ENCODE measurements around the gene SPIN1.

SPIN1 gene

DNA sequence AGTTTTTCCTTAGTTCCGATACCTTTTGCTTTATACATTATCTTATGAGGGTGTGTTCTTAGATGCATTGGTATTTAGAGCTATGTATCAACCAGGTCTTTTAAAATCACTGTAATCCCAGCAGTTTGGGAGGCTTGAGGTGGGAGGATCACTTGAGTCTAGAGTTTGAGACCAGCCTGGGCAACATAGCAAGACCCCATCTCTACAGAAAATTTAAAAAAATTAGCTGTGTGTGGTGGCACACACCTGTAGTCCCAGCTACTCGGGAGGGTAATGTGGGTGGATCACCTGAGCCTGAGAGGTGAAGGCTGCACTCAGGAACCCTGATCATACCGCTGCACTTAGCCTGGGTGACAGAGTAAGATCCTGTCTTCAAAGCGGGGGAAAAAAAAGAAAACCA, 15.1 kb downstream of the SPIN1 start:
- H3F3A ChIP-seq (ENCODE audit: insufficient read depth) = no peaks in the 10 kb centered on the region
- peaks cover 95% of the 10 kb centered on the region for H3K79me2 ChIP-seq (ENCODE audit: insufficient read depth, low read length)
- H2AFZ ChIP-seq (ENCODE audit: low read depth, low read length, severe bottlenecking) = no peak overlapping the region
- TF ChIP-seq, protein P1, sequence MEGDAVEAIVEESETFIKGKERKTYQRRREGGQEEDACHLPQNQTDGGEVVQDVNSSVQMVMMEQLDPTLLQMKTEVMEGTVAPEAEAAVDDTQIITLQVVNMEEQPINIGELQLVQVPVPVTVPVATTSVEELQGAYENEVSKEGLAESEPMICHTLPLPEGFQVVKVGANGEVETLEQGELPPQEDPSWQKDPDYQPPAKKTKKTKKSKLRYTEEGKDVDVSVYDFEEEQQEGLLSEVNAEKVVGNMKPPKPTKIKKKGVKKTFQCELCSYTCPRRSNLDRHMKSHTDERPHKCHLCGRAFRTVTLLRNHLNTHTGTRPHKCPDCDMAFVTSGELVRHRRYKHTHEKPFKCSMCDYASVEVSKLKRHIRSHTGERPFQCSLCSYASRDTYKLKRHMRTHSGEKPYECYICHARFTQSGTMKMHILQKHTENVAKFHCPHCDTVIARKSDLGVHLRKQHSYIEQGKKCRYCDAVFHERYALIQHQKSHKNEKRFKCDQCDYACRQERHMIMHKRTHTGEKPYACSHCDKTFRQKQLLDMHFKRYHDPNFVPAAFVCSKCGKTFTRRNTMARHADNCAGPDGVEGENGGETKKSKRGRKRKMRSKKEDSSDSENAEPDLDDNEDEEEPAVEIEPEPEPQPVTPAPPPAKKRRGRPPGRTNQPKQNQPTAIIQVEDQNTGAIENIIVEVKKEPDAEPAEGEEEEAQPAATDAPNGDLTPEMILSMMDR (IDR thresholded peaks at IDR 0.05; ENCODE audit: insufficient read depth, low read length, poor library complexity, severe bottlenecking) = no peak
- no peak for TF ChIP-seq EZH2phosphoT487 (conservative IDR thresholded peaks at IDR 0.05; ENCODE audit: low read length)
- no peaks in the 10 kb centered on the region for H3K27me3 ChIP-seq (ENCODE audit: low read length)
- H3K4me2 ChIP-seq (ENCODE audit: low read depth, low read length, poor library complexity, severe bottlenecking) = no peak overlapping the region
- H4K20me1 ChIP-seq (ENCODE audit: low read depth, low read length) = 0 out of 2 replicates have a peak, but pooled peaks cover 9% of the 10 kb centered on the region
- H3K9ac ChIP-seq (ENCODE audit: low read length) = no peak overlapping the region
- H3K9me2 ChIP-seq (replicated peaks; ENCODE audit: insufficient read depth, low read length) = no peaks in the 10 kb centered on the region
- H3K9me3 ChIP-seq (ENCODE audit: insufficient read depth, low read length) = no peaks in the 10 kb centered on the region
- no peaks in the 10 kb centered on the region for H3K36me3 ChIP-seq (ENCODE audit: low read length)
- no peak overlapping the region for H3K4me3 ChIP-seq (ENCODE audit: insufficient read depth, low read length, poor library complexity, severe bottlenecking)
- no peak overlapping the region for H3K27ac ChIP-seq (ENCODE audit: low read depth, low read length)

DNA sequence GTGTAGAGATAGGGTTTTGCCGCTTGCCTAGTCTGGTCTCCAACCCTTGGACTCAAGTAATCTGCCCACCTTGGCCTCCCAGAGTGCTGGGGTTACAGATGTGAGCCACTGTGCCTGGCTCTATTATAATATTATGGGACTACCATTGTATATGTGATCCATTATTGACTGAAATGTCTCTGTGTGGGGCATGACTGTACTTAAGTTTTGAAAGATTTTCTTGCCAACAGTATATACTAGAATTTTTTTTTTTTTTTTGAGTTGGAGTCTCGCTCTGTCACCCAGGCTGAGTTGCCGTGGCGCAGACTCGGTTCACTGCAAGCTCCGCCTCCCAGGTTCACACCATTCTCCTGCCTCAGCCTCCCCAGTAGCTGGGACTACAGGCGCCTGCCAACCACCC, 17.8 kb downstream of the SPIN1 start:
- Histone ChIP-seq H3K36me3 (ENCODE audit: low read length) (no peaks in the 10 kb centered on the region), H4K20me1 (ENCODE audit: low read depth, low read length) (0 out of 2 replicates have a peak, but pooled peaks cover 6% of the 10 kb centered on the region), H3K9me2 (replicated peaks; ENCODE audit: insufficient read depth, low read length) (no peaks in the 10 kb centered on the region)

DNA sequence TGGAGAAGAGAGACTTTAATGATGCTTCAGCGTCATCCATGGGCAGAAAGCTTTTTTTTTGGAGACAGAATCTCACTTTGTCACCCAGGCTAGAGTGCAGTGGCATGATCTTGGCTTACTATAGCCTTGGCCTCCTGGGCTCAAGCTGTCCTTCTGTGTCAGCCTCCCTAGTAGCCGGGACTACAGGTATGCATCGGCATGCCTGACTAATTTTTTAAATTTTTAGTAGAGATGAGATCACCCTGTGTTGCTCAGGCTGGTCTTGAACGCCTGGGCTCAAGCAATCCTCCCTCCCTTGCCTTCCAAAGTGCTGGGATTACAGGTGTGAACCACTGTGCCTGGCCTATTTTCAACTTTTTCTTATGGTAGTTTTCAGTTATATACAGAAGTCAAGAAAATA, 23.2 kb downstream of the SPIN1 start:
- peaks cover 15% of the 10 kb centered on the region; the same call in 1 of the 2 replicates for H3K9me3 ChIP-seq (ENCODE audit: insufficient read depth, low read length)
- H3K9me2 ChIP-seq (replicated peaks; ENCODE audit: insufficient read depth, low read length) = no peaks in the 10 kb centered on the region
- peaks cover 71% of the 10 kb centered on the region for H3K79me2 ChIP-seq (ENCODE audit: insufficient read depth, low read length)
- no peak overlapping the region for H3K4me3 ChIP-seq (ENCODE audit: insufficient read depth, low read length, poor library complexity, severe bottlenecking)
- H3K27me3 ChIP-seq (ENCODE audit: low read length) = no peaks in the 10 kb centered on the region
- H4K20me1 ChIP-seq (ENCODE audit: low read depth, low read length) = no peaks in the 10 kb centered on the region
- no peaks in the 10 kb centered on the region for H3K36me3 ChIP-seq (ENCODE audit: low read length)
- H3F3A ChIP-seq (ENCODE audit: insufficient read depth) = no peaks in the 10 kb centered on the region
- no peak overlapping the region for H3K9ac ChIP-seq (ENCODE audit: low read length)
- TF ChIP-seq EZH2phosphoT487 (conservative IDR thresholded peaks at IDR 0.05; ENCODE audit: low read length) = no peak
- TF ChIP-seq, protein P1 (IDR thresholded peaks at IDR 0.05; ENCODE audit: insufficient read depth, low read length, poor library complexity, severe bottlenecking) = no peak
- no peak overlapping the region for H3K4me2 ChIP-seq (ENCODE audit: low read depth, low read length, poor library complexity, severe bottlenecking)
- H3K27ac ChIP-seq (ENCODE audit: low read depth, low read length) = no peak overlapping the region
- no peak overlapping the region for H2AFZ ChIP-seq (ENCODE audit: low read depth, low read length, severe bottlenecking)

More for the DNA sequence above, 17.8 kb downstream of the SPIN1 start:
- H3K27me3 ChIP-seq (ENCODE audit: low read length) = no peaks in the 10 kb centered on the region
- TF ChIP-seq, protein P1 (IDR thresholded peaks at IDR 0.05; ENCODE audit: insufficient read depth, low read length, poor library complexity, severe bottlenecking) = no peak
- TF ChIP-seq EZH2phosphoT487 (conservative IDR thresholded peaks at IDR 0.05; ENCODE audit: low read length) = no peak
- H3K79me2 ChIP-seq (ENCODE audit: insufficient read depth, low read length) = peaks cover 86% of the 10 kb centered on the region
- no peaks in the 10 kb centered on the region for H3F3A ChIP-seq (ENCODE audit: insufficient read depth)
- H3K27ac ChIP-seq (ENCODE audit: low read depth, low read length) = no peak overlapping the region
- H2AFZ ChIP-seq (ENCODE audit: low read depth, low read length, severe bottlenecking) = no peak overlapping the region
- H3K9me3 ChIP-seq (ENCODE audit: insufficient read depth, low read length) = no peaks in the 10 kb centered on the region
- H3K4me3 ChIP-seq (ENCODE audit: insufficient read depth, low read length, poor library complexity, severe bottlenecking) = no peak overlapping the region
- no peak overlapping the region for H3K4me2 ChIP-seq (ENCODE audit: low read depth, low read length, poor library complexity, severe bottlenecking)
- H3K9ac ChIP-seq (ENCODE audit: low read length) = no peak overlapping the region

Measured in SU-DHL-6 (cell line).